NCI-H524 treated with DMSO at 0.1 percent for 48 hours (cell line): ENCODE results near the gene ELF1.
"Not testable (repeated sequence)": the region's sequence is repeated elsewhere in the genome, so short reads cannot be mapped to it uniquely, and the experiment has no call there.

ENCODE experiments used
- DNase-seq: peaks from one replicate; lab custom pipeline; 2025; lab: John Stamatoyannopoulos, UW

The ELF1 gene

DNA sequence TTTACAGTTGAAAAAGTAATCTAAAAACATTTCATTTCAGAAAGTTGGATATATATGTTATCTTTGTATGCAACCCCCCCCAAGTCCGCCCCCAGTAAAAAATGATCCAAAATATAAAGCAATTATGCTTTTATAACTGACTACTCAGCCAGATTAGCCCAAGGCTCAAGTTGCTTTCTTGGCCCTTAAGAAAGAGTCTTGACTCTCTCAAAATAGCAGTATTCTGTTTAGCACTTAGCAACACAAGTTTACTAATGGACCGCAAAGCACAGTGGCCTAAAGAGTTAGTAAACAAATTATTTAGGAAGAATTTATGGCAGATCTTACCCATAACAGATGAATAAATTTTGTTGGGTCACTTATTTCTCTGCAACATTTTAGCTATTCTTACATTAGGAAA is 86.9 kb downstream of the ELF1 start:
- no peak for DNase-seq

GRCh38 chr13:40931719-40932118 is 87.4 kb downstream of the ELF1 start:
- no peak for DNase-seq

- DNase-seq = not testable (repeated sequence)
Measured at GRCh38 chr13:40929883-40930282, 89.2 kb downstream of the ELF1 start.

DNA sequence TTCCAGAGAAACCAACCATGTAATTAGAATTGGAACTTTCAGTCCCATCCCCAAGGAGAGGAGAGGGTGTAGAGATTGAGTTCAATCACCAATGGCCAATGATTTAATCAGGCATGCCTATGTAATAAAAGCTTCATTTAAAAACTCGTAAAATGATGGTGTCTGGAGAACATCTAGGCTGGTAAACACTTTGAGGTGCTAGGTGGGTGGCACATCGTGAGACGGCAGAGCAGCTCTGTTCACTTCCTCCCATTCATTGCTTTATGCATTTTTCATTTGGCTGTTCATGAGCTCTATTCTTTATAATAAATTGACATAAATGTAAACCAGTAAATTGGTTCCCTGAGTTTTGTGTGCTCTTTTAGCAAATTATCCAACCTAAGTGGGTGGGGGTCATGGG is 90.1 kb downstream of the ELF1 start:
- no peak for DNase-seq

GRCh38 chr13:40927929-40928328 is 91.2 kb downstream of the ELF1 start:
- no peak for DNase-seq

DNA sequence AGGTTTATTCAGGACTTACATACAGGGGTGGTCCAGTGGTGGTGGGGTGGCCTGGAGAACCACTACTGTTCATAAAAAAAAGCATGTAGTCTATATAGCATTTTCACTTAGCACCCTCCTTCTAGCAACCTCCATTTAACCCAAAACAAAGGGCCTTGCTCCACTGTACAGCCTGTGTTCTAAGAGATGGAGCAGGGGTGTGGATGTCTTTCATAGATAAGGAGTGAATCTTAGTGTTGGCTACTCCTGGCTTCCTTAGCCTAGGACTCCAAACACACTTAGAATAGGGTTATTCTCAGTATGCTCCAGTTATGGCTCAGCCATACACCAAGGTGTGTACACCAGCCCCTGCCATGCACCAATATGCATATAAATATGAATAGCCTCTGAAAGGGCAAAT is 95.2 kb downstream of the ELF1 start:
- no peak for DNase-seq

DNA sequence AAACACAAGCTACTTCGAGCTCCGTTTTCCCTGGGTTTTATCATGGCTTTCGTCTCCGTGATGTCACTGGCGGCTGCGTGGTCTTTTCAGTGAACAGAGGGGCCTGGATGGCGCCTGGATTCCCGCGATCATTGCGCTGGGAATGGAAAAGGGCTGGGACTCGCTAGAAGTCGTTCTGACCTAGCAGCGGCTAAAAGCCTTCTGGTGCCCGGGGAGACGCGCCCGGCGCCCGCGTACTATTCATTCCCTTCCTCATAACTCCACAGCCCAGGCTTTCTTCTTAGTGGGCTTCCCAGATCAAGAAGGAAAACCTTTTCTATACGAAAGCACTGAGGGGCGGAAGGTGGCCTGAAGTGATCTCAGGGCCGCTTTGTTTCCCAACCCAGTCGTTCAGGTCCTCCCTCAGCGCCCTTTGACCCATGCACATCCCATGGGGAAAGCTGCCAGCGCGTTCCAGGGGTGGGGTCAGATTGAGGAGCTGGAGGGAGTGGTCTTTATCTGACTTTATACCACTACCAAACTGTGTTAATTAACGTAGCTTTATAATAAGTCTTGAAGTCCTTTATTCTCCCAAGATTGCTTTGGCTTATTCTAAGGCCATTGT is 96.6 kb downstream of the ELF1 start:
- DNase-seq = no peak

DNA sequence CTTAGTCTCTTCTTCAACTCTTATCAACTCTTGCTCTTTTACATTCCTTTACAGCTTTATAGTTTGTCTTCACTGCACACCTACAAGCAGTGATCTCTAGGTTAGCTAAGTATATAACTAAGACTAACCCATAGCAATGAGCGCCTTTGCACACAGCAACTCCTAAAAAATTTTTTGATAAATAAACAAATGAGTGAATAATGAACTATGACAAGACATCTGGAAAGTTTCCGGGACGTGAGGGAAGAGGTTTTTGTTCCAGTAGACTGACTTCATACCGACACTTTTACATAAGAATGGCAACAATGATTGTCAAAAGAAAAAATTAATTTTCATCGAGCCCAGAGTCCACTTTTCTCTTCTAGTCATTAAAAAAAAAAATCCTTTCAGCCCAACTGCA is 98.3 kb downstream of the ELF1 start:
- no peak for DNase-seq

- DNase-seq = not testable (repeated sequence)
Measured at GRCh38 chr13:40919901-40920300, 99.2 kb downstream of the ELF1 start.

DNA sequence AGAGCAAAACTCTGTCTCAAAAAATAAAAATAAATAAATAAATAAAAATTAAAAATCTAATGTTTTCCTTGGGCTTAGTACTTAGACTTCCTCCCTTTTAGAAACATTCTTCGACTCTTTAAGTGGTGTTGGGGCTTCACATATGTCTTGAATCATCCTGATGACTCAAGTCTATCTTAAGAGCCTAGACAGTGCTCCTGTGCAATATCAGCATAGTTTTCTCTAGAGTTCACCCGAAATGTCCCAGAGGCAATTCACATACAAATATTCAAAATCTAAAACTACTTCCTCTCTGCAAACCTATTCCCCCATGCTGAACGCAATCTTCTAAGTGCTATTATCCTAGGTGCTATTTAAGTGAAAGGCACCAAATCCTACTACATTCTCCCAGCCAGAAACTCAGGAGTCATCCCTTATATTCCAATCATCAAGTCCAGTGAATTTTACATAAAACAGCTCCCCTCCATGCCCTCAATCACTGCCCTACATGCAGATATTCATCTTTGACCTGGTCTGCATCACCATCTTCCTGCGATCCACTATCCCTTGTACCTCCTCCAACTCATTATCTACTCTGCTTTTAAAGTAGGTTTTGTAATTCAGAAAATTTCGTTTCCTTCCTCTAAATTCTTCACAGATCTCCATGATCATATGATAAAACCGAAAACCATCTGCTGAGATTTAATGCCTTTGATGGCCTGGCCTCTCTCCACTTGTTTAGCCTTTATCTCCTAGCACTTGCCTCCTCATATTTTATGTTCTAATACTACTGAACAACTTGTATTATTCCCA is 102.7 kb downstream of the ELF1 start:
- DNase-seq = no peak

GRCh38 chr13:40914863-40915262 is 104.3 kb downstream of the ELF1 start:
- DNase-seq = not testable (repeated sequence)

DNA sequence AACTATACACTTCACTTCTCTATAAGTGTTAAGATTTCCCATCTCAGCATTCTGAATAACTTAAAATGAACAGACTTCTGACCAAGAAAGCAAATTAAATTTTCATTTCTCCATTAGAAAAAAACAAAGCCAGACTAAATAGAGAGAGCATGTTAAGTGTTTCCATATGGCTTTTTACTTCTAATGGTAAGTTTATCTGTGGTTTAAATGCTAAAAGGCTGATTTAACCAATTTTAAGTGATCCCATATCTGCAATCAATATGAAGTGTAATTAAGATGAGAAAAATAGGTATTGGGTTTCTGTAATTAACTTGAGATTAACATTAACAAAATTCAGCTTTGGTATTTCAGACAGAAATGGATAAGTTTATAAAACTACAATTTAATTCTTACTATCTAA is 107.8 kb downstream of the ELF1 start:
- no peak for DNase-seq

DNA sequence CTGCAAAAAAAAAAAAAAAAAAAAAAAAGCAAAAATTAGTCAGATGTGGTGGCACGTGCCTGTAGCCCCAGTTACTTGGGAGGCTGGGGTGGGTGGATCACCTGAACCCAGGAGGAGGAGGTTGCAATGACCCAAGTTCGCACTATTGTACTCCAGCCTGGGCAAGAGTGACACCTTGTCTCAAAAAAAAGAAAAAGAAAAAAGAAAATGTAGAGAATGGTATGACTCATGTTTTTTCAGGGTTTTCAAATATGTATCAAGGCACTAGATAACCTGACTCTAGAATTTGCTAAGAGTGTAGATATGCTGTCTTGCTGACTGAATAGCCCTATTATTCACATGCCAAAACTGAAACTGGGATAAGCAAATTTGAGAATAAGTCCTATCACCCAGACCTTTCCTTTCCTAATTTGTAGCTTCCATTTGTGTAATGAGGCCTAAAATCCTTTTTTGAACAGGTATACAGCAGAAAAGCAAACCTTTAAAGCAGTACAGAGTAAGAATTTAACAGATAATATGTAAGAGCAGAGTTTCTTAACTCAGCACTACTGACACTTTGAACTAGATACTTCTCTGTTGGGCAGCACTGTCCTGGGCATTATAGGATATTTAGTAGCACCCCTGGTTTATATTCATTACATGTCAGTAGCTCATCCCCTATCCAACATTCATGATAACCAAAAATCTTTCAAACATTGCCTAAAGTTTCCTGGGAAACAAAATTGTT is 108.6 kb downstream of the ELF1 start:
- DNase-seq = no peak

- not testable (repeated sequence) for DNase-seq
Measured at GRCh38 chr13:40909541-40910200, 109.4 kb downstream of the ELF1 start.

- DNase-seq = no peak
Measured at GRCh38 chr13:40908546-40908945, 110.6 kb downstream of the ELF1 start.

DNA sequence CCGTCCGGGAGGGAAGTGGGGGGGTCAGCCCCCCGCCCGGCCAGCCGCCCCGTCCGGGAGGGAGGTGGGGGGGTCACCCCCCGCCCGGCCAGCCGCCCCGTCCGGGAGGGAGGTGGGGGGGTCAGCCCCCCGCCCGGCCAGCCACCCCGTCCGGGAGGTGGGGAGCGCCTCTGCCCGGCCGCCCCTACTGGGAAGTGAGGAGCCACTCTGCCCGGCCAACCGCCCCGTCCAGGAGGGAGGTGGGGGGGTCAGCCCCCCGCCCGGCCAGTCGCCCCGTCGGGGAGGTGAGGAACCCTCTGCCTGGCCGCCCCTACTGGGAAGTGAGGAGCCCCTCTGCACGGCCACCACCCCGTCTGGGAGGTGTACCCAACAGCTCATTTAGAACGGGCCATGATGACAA is 118.1 kb downstream of the ELF1 start:
- DNase-seq = not testable (repeated sequence)

- not testable (repeated sequence) for DNase-seq
Measured at GRCh38 chr13:40900568-40900967, 118.5 kb downstream of the ELF1 start.

- no peak for DNase-seq
Measured at GRCh38 chr13:40897053-40897452, 122.1 kb downstream of the ELF1 start.

DNA sequence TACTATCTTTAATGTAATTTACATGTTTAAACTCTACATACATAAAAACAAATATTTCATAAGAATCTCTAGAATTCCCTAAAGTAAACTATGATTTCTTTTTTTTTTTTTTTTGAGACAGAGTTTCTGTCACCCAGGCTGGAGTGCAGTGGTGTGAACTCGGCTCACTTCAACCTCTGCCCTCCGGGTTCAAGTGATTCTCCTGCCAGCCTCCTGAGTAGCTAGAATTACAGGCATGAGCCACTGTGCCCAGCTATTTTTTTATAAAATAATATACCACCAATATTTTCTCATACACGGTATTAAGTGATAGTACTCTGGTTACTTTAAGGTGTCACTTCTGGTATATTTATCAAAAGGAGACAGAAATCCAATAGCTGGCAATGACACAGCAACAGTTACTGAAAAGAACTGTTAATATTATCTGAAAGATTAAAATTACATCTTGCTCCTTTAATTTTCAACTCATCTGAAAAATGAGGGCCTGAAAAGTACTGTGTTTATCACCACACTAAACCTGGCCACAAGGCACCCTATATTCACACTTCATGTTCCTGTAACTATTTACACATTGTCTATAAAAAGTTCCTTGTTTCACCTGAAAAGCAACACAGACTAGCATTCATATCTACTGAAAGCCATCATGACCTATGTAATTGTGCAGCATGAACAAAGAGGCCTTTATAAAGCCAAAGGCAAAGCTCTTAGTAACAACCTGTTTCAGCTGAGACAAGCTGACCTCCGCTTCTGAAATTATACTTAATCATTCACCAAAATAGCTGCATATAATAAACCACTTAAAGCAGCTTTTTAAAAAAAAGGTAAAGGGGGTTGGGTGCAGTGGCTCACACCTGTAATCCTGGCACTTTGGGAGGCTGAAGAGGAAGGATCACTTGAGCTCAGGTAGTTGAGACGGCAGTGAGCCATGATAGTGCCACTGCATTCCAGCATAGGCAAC is 123.6 kb downstream of the ELF1 start:
- DNase-seq = no peak

DNA sequence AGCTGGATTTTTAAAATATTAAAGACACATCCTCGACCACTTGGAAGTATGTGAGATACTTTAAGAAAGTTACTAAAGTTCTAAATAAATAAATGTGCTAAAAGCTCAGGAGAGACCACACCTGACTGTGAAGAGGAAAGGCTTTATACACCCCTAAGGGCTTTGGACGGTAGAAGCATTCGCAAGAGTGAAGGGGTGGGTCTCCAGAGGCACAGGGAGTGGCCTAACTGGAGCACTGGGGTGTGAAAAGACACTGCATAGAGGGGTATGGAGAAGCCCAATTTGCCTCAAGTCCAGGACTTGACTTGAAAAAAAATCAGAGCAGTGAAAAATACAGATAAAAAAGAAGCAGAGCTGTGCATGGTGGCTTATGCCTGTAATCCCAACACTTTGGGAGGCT is 125.5 kb downstream of the ELF1 start:
- DNase-seq = not testable (repeated sequence)

DNA sequence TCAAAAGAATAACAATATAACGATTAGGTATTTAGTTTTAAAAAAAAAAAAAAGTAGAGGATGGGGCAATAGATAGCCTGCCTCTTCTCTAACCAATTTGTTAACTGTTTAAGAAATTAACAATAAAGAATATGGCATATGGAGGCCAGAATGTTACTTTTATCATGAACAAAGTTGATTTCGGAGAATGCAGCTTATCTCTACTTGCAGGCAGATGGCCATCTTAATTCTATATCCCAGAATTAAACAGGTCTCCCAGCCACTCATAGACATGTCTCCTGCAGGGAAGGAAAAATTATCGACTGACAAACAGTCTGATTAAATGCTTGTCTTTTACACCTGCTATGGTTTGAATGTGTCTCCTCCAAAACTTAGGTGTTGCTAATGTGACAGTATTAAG is 133.1 kb downstream of the ELF1 start:
- DNase-seq = no peak
